ENCODE measurements around the gene ZDHHC20. TPM values are rescaled to one million over a fixed set of nuclear protein-coding genes. Genes with fewer than 3 reads are reported as not detected.

The ZDHHC20 gene
- total RNA-seq, 1 donor from 2014 or later, result 72.5 TPM

DNA sequence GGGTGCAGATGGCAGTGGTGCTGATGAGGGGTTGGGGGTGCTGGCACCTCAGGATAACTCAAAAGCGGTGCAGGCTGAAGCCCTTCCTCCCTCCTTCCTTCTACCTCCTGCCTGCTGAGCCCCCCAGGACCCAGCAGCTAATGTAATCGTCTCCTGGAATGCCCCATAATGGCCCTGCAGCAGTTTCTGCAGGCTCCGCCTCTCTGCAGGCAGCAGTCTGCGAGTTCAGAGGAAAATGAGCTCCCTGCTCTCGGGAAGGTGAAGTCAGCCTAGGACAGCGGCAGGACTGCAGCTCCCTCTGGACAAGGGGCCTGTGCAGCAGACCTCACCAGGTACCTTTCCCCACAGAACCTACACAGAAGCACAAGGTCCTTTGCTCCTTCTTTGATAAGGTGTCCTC is 130.9 kb downstream of the ZDHHC20 start:
- TF ChIP-seq, protein P1, sequence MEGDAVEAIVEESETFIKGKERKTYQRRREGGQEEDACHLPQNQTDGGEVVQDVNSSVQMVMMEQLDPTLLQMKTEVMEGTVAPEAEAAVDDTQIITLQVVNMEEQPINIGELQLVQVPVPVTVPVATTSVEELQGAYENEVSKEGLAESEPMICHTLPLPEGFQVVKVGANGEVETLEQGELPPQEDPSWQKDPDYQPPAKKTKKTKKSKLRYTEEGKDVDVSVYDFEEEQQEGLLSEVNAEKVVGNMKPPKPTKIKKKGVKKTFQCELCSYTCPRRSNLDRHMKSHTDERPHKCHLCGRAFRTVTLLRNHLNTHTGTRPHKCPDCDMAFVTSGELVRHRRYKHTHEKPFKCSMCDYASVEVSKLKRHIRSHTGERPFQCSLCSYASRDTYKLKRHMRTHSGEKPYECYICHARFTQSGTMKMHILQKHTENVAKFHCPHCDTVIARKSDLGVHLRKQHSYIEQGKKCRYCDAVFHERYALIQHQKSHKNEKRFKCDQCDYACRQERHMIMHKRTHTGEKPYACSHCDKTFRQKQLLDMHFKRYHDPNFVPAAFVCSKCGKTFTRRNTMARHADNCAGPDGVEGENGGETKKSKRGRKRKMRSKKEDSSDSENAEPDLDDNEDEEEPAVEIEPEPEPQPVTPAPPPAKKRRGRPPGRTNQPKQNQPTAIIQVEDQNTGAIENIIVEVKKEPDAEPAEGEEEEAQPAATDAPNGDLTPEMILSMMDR (IDR thresholded peaks at IDR 0.05; ENCODE audit: unreplicated experiment), result no peak
- Mint-ChIP-seq H3K9me3 (ENCODE audit: unreplicated experiment) (no peaks in the 10 kb centered on the region), H3K27me3 (ENCODE audit: unreplicated experiment) (peaks cover 17% of the 10 kb centered on the region), H3K27ac (ENCODE audit: unreplicated experiment) (no peak overlapping the region), H3K36me3 (ENCODE audit: low read depth, unreplicated experiment) (peaks cover 10% of the 10 kb centered on the region), H3K4me1 (ENCODE audit: unreplicated experiment) (peaks cover 6% of the 10 kb centered on the region), H3K4me3 (ENCODE audit: unreplicated experiment) (no peak overlapping the region)
- DNase-seq (ENCODE audit: low spot score), result no peak

DNA sequence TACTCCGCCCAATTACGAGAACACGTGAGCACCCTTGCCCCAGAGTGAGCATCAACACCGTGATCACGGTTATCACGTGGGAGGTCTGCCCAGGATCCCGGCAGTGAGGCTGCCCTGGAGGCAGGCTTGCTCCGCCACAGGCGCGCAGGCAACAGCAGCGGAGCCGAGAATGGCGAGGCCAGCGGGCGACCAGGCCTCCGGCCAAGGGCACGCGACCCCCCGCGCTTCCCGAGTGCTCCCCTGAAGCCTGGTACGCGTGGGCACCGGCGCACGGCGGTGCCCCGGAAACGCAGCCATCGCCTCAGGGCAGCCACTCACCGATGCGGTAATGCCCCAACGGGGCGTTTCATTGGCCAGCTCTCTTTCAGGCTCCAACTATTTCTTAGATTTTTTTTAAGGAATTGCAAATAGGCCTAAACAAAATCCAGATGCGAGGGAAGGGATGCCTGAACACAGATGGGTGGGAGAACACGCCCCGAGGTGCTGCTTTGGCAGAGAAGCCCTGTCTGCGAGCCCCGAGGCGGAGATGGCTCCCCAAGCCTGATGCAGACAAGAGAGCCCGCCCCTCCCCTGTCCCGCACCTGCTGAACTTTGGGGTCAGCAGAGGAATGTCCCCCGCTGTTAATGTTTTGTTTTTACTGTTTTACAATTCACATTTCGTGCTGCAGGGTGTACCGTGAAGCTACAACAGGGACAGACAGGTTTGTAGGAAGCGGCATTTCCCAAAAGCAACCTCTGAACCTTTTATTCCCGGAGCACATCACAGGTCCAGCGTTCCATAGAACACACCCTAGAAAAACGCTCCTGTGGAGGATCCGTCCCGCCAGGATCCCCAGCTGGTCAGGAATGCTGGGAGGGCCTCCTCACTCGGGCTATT is 132.7 kb downstream of the ZDHHC20 start:
- Mint-ChIP-seq H3K27me3 (ENCODE audit: unreplicated experiment) (peaks cover 20% of the 10 kb centered on the region), H3K9me3 (ENCODE audit: unreplicated experiment) (no peaks in the 10 kb centered on the region), H3K4me3 (ENCODE audit: unreplicated experiment) (peak overlapping the region; percentile 85), H3K4me1 (ENCODE audit: unreplicated experiment) (peaks cover 6% of the 10 kb centered on the region), H3K27ac (ENCODE audit: unreplicated experiment) (no peak overlapping the region), H3K36me3 (ENCODE audit: low read depth, unreplicated experiment) (peaks cover 10% of the 10 kb centered on the region)
- TF ChIP-seq, protein P1 (IDR thresholded peaks at IDR 0.05; ENCODE audit: unreplicated experiment), result no peak
- DNase-seq (ENCODE audit: low spot score), result no peak

DNA sequence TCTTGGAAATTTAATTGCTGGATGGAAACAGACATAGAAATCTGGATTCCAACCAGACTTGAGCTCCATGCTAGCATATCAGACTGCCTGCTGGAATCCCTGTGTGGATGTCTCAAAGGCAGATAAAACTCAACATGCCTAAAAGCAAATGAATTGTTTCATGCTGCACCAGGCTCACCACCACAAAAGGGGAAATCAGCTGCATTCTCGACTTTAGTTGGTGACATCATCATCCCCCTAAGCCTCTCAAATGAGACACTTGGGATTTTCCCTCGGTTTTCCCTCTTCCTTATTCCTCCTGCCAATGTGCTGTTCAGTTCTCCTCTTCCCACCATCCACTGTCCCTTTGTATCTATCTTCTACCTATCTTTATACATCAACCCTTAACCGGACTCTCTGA is 134.3 kb downstream of the ZDHHC20 start:
- H3K4me1 Mint-ChIP-seq (ENCODE audit: unreplicated experiment), result peaks cover 6% of the 10 kb centered on the region
- no peak overlapping the region for H3K27ac Mint-ChIP-seq (ENCODE audit: unreplicated experiment)
- H3K4me3 Mint-ChIP-seq (ENCODE audit: unreplicated experiment), result no peak overlapping the region
- TF ChIP-seq, protein P1 (IDR thresholded peaks at IDR 0.05; ENCODE audit: unreplicated experiment), result no peak
- peaks cover 19% of the 10 kb centered on the region for H3K27me3 Mint-ChIP-seq (ENCODE audit: unreplicated experiment)
- H3K9me3 Mint-ChIP-seq (ENCODE audit: unreplicated experiment), result no peaks in the 10 kb centered on the region
- DNase-seq (ENCODE audit: low spot score), result no peak
- H3K36me3 Mint-ChIP-seq (ENCODE audit: low read depth, unreplicated experiment), result peaks cover 10% of the 10 kb centered on the region

DNA sequence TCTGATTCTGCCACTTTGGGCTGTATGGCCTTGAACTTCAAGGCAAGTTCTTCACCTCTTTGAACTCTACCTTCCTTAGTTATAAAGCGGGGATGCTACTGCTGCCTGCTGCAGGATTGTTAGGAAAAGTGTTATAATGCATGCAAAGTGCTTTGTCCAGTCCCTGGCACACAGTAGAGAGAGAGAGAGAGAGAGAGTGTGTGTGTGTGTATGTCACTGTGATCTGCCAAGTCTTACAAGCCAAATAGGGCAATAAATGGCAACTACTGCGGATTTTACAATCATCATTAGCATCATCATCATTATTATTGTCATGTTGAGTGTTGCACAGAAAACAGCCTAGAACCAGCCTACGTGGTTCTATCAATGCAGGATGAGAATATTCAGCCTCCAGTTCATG is 136.1 kb downstream of the ZDHHC20 start:
- Mint-ChIP-seq H3K36me3 (ENCODE audit: low read depth, unreplicated experiment) (peaks cover 10% of the 10 kb centered on the region), H3K4me3 (ENCODE audit: unreplicated experiment) (no peak overlapping the region), H3K9me3 (ENCODE audit: unreplicated experiment) (no peaks in the 10 kb centered on the region), H3K4me1 (ENCODE audit: unreplicated experiment) (peaks cover 6% of the 10 kb centered on the region), H3K27me3 (ENCODE audit: unreplicated experiment) (peaks cover 18% of the 10 kb centered on the region), H3K27ac (ENCODE audit: unreplicated experiment) (no peak overlapping the region)
- TF ChIP-seq, protein P1 (IDR thresholded peaks at IDR 0.05; ENCODE audit: unreplicated experiment), result no peak
- no peak for DNase-seq (ENCODE audit: low spot score)

Other genes starting within 250 kb of the ZDHHC20 start
- gene MICU2, start 144.9 kb upstream of the ZDHHC20 start, total RNA-seq (ENCODE audit: unreplicated experiment), result 22.3 TPM
- gene FGF9, start 211.8 kb upstream of the ZDHHC20 start, total RNA-seq (ENCODE audit: unreplicated experiment), result 0.90 TPM

Data from endothelial cell (in vitro differentiated cells).